Mesangial cell (primary cell): Measurements from ENCODE around the gene ZNF501. TPM values are rescaled to one million over a fixed set of nuclear protein-coding genes. Genes with fewer than 3 reads are reported as not detected.

ENCODE experiments used
- total RNA-seq: library from RNA; depleted of rRNA; stranded (reverse); fragments of >200 nt; gene quantifications from 2 replicates; pipeline ENCODE4 v1.2.3, GENCODE V29; 2015

The ZNF501 gene
- total RNA-seq: 2.4 and 2.9 TPM in 2 replicates

GRCh38 chr3:44729384-44729910, at the start of gene ZNF501:
TSS of gene ZNF501 (plus strand) at chr3:44729635. CDS start at chr3:44734422, 4,787 bp downstream.

GRCh38 chr3:44712455-44713075, 16.9 kb upstream of the ZNF501 start, which contains the start of gene ZNF502:
TSS of gene ZNF502 (plus strand) at chr3:44712660. CDS start at chr3:44720262, 7,602 bp downstream.

GRCh38 chr3:44761424-44762169, 32.2 kb downstream of the ZNF501 start, which contains the start of the genes KIAA1143 and KIF15:
TSS of gene KIAA1143 (minus strand) at chr3:44761619. CDS start at chr3:44761602, 17 bp downstream.
TSS of gene KIF15 (plus strand) at chr3:44761794. CDS start at chr3:44761866, 72 bp downstream.

Other genes with a start within 250 kb of the ZNF501 start
- gene ZKSCAN7, start 174.4 kb upstream of the ZNF501 start, total RNA-seq: 4.9 and 8.0 TPM in 2 replicates
- 1.1 and 1.6 TPM in 2 replicates for gene ZNF660, start 144.7 kb upstream of the ZNF501 start, total RNA-seq
- gene ZNF197, start 104.6 kb upstream of the ZNF501 start, total RNA-seq: 4.7 and 9.1 TPM in 2 replicates
- 4.1 and 7.0 TPM in 2 replicates for gene ZNF35, start 80.9 kb upstream of the ZNF501 start, total RNA-seq
- gene ZNF502, start 17.0 kb upstream of the ZNF501 start, total RNA-seq: 1.5 and 1.9 TPM in 2 replicates
- gene KIAA1143, start 32.0 kb downstream of the ZNF501 start, total RNA-seq: 12.1 and 15.6 TPM in 2 replicates
- 0.38 and 13.9 TPM in 2 replicates for gene KIF15, start 32.2 kb downstream of the ZNF501 start, total RNA-seq
- gene TMEM42, start 132.3 kb downstream of the ZNF501 start, total RNA-seq: 23.0 and 42.3 TPM in 2 replicates
- gene TGM4, start 145.0 kb downstream of the ZNF501 start, total RNA-seq: 0.13 and 0.65 TPM in 2 replicates
- gene ZDHHC3, start 246.5 kb downstream of the ZNF501 start, total RNA-seq: 68.9 and 87.6 TPM in 2 replicates
- gene EXOSC7, start 246.6 kb downstream of the ZNF501 start, total RNA-seq: 28.8 and 54.8 TPM in 2 replicates